Activated CD4-positive, alpha-beta T cell treated with anti-CD3 and anti-CD28 coated beads, Interleukin-10, Interleukin-2, amounts not matched to agents 100 ng/mL and 50 ng/mL, durations not matched to agents 16 hours and 8 hours (primary cell): ENCODE measurements around the gene ZBTB20.

Experiments used
- DNase-seq: peaks from one replicate; pipeline ENCODE4 v3.0.0-alpha.2; 2020

Gene ZBTB20

DNA sequence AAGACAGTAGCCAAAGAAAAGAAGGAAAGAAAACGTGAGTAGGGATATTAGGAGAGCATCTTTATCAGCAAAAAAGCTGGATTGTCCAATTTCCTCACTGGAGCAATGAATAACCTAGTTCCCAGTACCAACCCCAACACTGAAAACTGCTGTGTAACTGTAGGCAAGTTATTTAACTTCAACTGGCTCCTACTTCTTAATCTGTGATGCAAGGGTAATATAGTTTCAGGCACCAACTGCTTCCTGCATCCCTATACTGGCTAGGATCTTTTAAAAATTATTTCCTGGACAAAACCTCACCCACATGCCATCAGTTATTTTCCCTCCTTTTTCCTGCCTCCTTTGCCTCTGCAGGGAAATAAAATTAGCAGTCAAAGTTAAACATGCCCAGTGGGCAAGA is 59.6 kb downstream of the ZBTB20 start:
- no peak for DNase-seq

- DNase-seq, result no peak
These were observed 60.7 kb downstream of the ZBTB20 start for GRCh38 chr3:115086344-115086743.

DNA sequence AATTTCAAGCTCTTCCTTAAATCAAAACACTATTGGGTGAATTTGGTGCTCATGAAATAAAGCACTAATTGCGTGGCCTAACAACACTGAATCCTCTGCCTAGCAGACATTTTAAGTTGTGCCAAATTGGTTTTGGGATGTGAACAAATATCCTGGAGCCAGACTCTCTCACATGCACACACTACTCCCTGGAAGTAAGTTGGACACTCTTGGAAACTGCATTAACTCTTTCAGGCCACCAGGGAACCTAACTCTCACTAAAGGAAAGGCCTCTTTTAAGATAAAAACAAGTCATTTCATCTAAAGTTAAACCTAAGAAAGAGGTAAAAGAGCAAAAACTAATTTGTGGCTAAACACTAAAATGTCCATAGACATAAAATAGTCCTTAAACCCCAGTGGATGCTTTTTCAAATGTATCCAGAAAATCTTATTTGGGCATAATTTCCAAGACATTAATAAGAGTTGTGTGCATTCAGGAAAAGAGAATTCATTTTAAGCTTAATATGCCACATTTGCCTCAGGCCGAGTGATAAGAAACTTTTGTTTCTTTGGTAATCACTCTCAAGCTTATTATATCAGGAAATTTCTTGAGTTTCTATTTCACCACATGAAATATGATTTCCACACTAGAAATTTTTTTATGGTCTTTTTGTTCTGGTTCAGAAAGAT is 61.8 kb downstream of the ZBTB20 start:
- no peak for DNase-seq

- DNase-seq, result no peak
These were observed 62.4 kb downstream of the ZBTB20 start for GRCh38 chr3:115084686-115085085.

DNA sequence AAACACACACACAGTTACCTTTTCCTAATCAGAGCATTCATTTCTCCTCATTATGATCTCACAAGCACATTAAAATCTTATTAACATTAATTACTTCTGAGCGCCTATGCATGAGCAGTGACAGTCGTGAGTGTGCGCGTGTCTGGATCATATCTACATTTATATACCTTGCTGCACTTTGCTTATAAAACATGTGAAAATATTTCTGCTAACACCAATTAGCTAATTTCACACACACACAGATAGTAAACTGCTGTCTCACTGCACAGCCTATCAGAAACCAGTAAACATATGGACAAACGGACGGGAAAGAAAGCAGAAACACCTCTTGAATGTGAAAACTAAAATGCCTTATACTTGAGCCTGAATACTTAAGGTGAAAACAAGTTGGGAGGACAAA is 64.8 kb downstream of the ZBTB20 start:
- no peak for DNase-seq

- DNase-seq, result no peak
These were observed 65.6 kb downstream of the ZBTB20 start for GRCh38 chr3:115081444-115081843.

- DNase-seq, result no peak
These were observed 69.4 kb downstream of the ZBTB20 start for GRCh38 chr3:115077501-115078250.

DNA sequence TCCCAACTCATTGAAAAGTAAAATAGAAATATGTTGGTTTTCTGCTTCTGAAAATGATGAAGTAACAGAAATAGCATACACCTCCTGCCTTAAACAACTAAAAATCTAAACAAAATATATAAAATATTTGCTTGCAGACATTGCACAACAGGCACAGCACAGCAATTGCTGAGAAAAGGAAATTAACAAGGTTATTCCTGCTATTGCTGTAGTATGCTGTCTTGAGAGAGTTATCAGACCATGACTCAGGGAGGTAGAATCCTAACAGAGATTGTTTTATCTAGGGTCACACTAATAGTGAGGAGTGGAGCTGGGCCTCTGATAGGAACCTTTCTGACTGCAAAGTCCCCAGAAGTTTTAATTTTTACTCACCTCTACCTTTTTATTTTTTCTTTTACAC is 72.6 kb downstream of the ZBTB20 start:
- no peak for DNase-seq

GRCh38 chr3:115072265-115073021 is 74.6 kb downstream of the ZBTB20 start:
- DNase-seq, result no peak

DNA sequence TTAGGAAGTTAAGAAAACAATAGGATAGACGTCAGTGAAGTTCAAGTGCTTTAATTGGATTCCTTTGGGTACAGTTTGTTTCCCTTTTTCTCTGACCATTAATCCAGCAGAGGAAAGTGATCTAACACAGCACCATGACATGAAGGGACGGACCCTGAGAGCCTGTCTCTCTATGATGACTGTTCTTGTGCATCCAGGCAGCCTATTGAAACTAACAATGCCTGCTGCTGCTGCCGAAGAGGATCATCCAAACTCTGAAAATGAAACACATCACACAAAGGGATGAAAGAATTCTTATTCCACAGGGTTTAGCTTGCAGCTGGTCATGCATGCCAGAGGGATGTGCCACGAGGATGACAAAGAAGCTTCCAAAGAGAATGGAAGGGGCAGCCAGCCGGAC is 75.5 kb downstream of the ZBTB20 start:
- no peak for DNase-seq

DNA sequence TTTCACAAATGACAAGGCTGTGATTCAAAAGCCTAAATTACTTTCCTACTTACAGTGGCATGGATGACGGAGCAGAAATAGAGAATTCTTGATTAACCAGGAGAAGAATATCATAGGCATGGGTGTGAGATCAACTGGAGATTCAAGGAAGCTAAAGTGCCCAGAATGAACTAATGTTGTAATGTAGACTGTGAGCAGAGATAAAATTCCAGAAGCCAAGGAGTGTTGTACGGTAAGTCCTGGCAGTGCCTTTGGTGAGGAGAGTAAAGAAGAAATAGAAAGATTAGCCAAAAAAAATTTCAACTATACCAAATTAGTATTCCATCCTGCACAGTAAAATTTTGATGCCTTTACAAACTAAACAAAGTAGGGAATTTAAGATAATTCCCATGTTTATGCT is 75.9 kb downstream of the ZBTB20 start:
- DNase-seq, result no peak

DNA sequence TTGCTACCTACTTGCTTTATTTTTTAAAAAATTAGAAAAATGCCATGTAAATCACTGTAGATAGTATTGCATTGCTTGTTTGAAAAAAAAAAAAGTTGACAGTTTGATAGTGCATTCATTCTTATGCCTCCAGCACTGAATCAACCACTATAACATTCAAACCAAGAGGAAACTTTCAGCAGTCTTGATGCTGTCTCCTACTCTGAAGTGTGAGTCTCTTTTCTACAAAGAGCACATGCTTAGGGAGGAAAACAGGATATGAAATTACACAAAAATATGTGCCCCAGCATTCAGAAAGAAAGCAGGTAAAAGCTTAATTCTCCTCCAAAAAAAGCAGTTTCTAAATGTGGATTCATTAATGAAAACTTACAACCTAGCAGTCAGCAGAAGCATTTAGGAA is 78.3 kb downstream of the ZBTB20 start:
- DNase-seq, result no peak

GRCh38 chr3:115062412-115062956 is 84.6 kb downstream of the ZBTB20 start:
- DNase-seq, result no peak

- no peak for DNase-seq
These were observed 85.1 kb downstream of the ZBTB20 start for GRCh38 chr3:115062009-115062408.

DNA sequence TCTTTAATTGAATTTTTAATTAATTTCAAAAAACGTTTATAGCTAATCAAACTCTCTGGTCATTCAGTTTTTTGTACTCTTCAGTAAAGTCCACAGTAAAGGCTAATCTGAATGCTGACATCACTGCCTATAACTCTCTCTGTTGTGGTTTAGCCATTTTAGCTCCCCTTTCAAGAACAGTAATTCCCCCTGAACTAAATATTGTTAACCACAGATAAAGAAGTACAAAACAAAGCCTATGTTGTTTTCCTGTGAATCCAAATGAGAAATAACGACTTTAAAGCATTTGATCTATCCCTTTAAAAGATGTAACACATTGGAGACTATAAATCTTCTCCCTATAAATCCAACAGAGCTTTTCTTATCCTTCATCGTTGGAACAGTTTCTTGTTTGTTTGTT is 94.2 kb downstream of the ZBTB20 start:
- no peak for DNase-seq

DNA sequence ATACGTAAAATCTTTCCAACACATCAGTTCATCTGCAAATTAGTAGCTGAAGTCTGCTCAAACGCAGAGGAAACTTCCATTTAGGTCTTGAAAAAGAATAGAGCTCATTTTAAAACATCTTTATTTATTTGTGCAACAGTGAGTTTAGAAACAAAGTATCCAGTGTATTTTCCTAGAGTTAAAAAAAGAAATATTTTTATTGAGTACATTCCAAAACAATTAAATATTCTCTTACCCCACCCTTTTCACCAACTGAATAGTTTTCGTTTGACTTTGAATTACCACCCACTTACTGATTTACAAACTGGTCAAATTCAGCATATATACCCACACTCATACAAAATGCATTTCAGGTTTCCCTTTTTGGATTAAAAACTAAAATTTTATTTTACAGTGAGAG is 104.7 kb downstream of the ZBTB20 start:
- DNase-seq, result no peak

DNA sequence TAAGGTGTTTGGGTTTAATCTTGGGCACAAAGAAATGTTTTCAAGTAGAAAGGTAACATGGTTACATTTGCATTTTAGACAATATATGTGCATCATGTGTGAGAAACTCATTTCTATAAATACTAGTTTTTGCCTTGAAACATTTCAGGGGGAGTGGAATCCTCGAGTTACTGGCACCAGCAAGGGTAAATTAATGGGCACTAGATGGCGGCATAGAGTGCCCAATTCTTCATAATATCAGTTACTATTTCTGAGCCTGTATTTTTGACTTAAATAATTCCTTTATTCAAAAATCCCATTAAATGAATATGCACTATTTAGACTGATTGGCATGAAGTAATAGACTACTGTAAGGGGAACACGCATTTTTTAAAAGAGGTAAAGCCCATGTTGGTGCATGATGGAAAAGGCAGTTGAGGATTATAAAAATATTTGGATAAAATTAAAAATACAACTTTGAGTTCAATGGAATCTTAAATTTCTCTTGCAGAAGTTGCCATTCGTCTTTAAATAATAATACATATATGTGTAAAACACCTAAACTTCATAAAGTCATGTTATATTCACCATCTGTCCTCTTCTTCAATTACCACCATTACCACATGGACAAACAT is 106.3 kb downstream of the ZBTB20 start:
- DNase-seq, result peak; percentile 28

DNA sequence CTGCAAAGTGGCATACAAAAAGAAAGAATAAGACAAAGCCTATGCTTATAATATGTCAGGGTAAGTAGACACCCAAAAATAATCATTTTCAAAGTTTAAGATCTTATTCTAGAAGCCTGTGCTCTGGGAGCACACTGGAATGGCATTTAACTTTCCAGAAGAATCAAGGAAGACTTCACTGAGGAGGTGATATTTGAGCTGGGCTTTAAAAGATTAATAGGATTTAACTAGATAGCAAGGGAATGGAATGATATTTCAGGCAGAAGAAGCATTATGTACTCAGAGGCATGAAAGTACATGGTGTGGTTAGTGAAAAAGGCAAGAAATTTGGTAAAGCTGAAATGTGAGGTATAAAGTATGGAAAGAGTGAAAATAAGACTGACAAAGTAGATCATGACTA is 106.8 kb downstream of the ZBTB20 start:
- no peak for DNase-seq

DNA sequence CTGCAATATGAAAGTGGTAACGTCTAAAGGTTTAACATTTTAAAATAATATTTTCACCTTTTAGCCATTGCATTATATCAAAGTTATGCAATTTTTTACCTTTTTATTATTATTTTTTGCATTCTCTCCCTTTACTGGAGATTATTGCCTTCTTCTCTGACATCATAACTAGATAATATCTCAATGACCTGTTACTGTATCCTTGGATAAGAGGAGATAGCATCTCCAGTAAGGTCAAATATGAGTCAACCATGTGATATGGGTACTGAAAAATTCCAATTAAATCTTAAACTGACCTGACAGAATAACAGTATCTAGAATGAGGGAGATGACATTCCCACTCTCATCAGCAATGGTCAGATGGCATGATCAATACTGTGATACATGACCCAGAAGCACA is 108.3 kb downstream of the ZBTB20 start:
- no peak for DNase-seq

DNA sequence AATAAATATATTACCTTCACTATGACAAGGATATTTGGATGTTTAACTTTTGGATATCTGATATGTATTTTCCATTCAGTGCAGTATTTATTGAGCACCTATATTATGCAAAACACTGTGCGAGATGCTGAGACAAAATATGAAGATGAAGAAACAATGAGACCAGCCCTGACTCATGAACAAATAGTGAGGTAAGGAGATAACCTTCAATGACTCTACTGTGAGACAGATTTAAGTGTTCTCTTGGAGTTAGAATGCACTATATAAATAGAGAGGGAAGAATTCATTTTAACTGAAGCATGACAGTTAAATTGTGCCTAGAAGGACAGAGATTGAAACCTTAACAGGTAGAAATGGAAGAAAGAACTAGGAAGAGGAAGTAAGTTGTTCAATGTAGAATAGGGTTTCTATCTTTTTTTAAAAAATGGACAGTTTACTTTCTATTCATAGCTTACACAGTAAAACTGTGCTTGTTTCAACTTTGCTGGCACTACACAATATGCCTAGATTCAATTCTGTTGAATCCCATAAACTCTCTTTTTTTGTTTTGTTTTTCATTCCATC is 124.2 kb downstream of the ZBTB20 start:
- no peak for DNase-seq

DNA sequence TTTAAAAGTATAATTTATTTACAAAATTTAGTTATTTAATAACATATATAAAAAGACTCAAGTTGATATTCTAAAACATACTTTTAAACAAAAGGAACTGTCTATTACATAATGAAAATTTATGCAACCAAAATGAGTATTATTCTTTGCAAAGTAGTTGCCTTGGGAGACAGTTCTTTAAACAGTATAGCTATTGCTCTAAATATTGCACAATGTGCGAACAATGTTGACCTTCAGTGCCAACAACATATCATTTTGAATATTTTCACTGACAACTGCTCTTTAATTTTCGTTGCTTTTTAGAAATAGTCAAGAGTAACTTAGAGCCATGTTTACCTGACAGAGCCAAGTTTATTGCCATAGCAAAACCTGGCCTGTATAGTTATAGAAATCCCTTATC is 124.9 kb downstream of the ZBTB20 start:
- DNase-seq, result no peak

DNA sequence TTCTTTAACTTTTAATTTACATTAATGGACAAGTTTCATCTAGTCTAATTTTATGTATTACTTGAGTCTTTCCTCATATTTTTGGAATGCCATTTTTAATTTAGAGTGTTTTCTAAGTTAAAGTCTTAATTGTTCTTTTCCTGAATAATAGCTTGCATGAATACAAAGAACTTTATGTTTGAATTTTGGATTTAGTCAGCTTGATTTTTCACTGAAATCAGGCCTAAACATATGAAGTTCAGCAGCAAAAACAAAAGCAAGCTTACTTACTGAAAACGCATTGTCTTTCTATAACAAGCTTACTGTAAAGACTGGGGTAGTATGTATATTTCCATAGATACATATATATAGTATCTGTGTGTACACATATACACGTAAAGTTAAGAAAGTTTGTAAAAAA is 126.0 kb downstream of the ZBTB20 start:
- DNase-seq, result no peak

- no peak for DNase-seq
These were observed 127.2 kb downstream of the ZBTB20 start for GRCh38 chr3:115019900-115020299.
